Right lobe of liver (tissue), 6 donors: ENCODE measurements around the gene ZBTB16. TPM values are rescaled to one million over a fixed set of nuclear protein-coding genes. Genes with fewer than 3 reads are reported as not detected.

Experiments used
- ATAC-seq, 4 donors: fragments of 200-7000 bp; cut with Tn5 transposase; one replicate each; pipeline ENCODE4 v1.9.1; 2020; ENCODE audit warnings: mild to moderate bottlenecking in 4 of 4, moderate library complexity in 4 of 4
- DNase-seq, 3 donors: peaks; one replicate each; pipeline ENCODE4 v3.0.0-alpha.2; 2020
- H3K27ac ChIP-seq, 3 donors: fragments of 200-600 bp; one replicate each; pipeline ENCODE4 v1.8.0; 2022
- H3K27me3 ChIP-seq, 2 donors: fragments of 200-600 bp; one replicate each; pipeline ENCODE4 v1.8.0; 2022
- H3K36me3 ChIP-seq, 4 donors: fragments of 200-600 bp; sonication (generic) in 1 of 4; one replicate each; pipeline versions ENCODE4 v1.5.1 to v1.8.0; 2017 to 2022; ENCODE audit warnings: control low read depth in 1 of 4
- H3K4me1 ChIP-seq, 4 donors: fragments of 200-600 bp; sonication (generic) in 1 of 4; one replicate each; pipeline versions ENCODE4 v1.5.1 to v1.8.0; 2017 to 2022; ENCODE audit warnings: control low read depth in 1 of 4
- H3K4me3 ChIP-seq, 3 donors: fragments of 200-600 bp; one replicate each; pipeline ENCODE4 v1.8.0; 2022
- H3K9me3 ChIP-seq, 4 donors: fragments of 200-600 bp; sonication (generic) in 1 of 4; one replicate each; pipeline versions ENCODE4 v1.5.1 to v1.8.0; 2017 to 2022; ENCODE audit warnings: control low read depth in 1 of 4
- POLR2A ChIP-seq: fragments of 450-650 bp; IDR thresholded peaks from one replicate; pipeline ENCODE4 v1.6.1; 2017; ENCODE audit warnings: antibody characterized with exemption, mild to moderate bottlenecking
- WGBS: methylation state at CpG from one replicate; pipeline ENCODE4 v1.1.6; 2018; ENCODE audit warnings: low coverage, low lambda C conversion rate; ENCODE audit not compliant: insufficient coverage; ENCODE audit errors: missing lambda C conversion rate; 5-methylcytosine and 5-hydroxymethylcytosine counted together
- intact Hi-C, 2 donors: fragments of 100-400 bp; cut with DNase I; formaldehyde crosslinking; loops; one replicate each; pipeline versions ENCODE4 v1.11.2 to v1.14.1; 2022
- total RNA-seq, 6 experiments: library from RNA; depleted of rRNA in 2 of 6; stranded (reverse); fragments of >200 nt in 2 of 6; fragmentation: NEBNext Ultra II Directional in 3 of 6; extraction: Animal tissue kit (Norgen Biotek cat#: 25700) in 3 of 6; gene quantifications; one replicate each; pipeline versions ENCODE4 v1.1.0 to v1.2.4, GENCODE V29; 2016 to 2023
- TF ChIP-seq, protein P1 (sequence below), 4 donors: fragments of 200-600 bp in 3 of 4; fragments of 450-650 bp in 1 of 4; IDR thresholded peaks; one replicate each; pipeline versions ENCODE4 v1.5.1 to v1.8.0; 2016 to 2022; ENCODE audit warnings: antibody characterized with exemption in 4 of 4, mild to moderate bottlenecking in 2 of 4
- donor health status: DM: no; HTN: yes; CAD: no.
- donor health status: DM: no; HTN: no; CAD: no.
- donor health status: DM: no; HTN: no; CAD: no.
- donor health status: DM: no; HTN: yes; CAD: no.
- donor health status: DM: no; HTN: yes; CAD: no.

Gene ZBTB16
- total RNA-seq, 6 experiments from 2014 or later: 13.1 to 205 (median 52.2) TPM

- Histone ChIP-seq H3K27ac (no peak overlapping the region), H3K27me3 (no peaks in the 10 kb centered on the region), H3K36me3 (peaks cover 0 to 41% (median 14%) of the 10 kb centered on the region in 4 donors), H3K4me3 (no peak overlapping the region), H3K4me1 (peaks cover 0 to 35% (median 6%) of the 10 kb centered on the region in 4 donors), H3K9me3 (no peaks in the 10 kb centered on the region)
- TF ChIP-seq, protein P1, sequence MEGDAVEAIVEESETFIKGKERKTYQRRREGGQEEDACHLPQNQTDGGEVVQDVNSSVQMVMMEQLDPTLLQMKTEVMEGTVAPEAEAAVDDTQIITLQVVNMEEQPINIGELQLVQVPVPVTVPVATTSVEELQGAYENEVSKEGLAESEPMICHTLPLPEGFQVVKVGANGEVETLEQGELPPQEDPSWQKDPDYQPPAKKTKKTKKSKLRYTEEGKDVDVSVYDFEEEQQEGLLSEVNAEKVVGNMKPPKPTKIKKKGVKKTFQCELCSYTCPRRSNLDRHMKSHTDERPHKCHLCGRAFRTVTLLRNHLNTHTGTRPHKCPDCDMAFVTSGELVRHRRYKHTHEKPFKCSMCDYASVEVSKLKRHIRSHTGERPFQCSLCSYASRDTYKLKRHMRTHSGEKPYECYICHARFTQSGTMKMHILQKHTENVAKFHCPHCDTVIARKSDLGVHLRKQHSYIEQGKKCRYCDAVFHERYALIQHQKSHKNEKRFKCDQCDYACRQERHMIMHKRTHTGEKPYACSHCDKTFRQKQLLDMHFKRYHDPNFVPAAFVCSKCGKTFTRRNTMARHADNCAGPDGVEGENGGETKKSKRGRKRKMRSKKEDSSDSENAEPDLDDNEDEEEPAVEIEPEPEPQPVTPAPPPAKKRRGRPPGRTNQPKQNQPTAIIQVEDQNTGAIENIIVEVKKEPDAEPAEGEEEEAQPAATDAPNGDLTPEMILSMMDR (IDR thresholded peaks at IDR 0.05): no peak
- TF ChIP-seq POLR2A: no peak
- ATAC-seq (no peak), DNase-seq (no peak)
- intact Hi-C loops: no loop called here
- 100% methylated on average over 2 of the region's 3 CpGs for WGBS
Measured at GRCh38 chr11:114215428-114215827, 155.9 kb downstream of the ZBTB16 start.

GRCh38 chr11:114215871-114216795 is 156.6 kb downstream of the ZBTB16 start:
- no peaks in the 10 kb centered on the region for H3K27me3 ChIP-seq
- H3K27ac ChIP-seq: no peak overlapping the region
- intact Hi-C loops: no loop called here
- 57% methylated on average over 6 of the region's 6 CpGs for WGBS
- peaks cover 0 to 36% (median 14%) of the 10 kb centered on the region in 4 donors for H3K36me3 ChIP-seq
- H3K4me1 ChIP-seq: peaks cover 0 to 28% (median 2%) of the 10 kb centered on the region in 4 donors
- TF ChIP-seq POLR2A: no peak
- TF ChIP-seq, protein P1 (IDR thresholded peaks at IDR 0.05): no peak
- peak in 3 of 4 donors; percentile 7 to 37 (median 36) for ATAC-seq
- no peak for DNase-seq
- no peaks in the 10 kb centered on the region for H3K9me3 ChIP-seq
- no peak overlapping the region for H3K4me3 ChIP-seq

GRCh38 chr11:114216796-114217180 is 157.3 kb downstream of the ZBTB16 start:
- intact Hi-C loops: no loop called here
- H3K27me3 ChIP-seq: no peaks in the 10 kb centered on the region
- peaks cover 0 to 25% (median 0%) of the 10 kb centered on the region in 4 donors for H3K4me1 ChIP-seq
- DNase-seq (no peak), ATAC-seq (peak in 1 of 4 donors; percentile 29)
- no peaks in the 10 kb centered on the region for H3K9me3 ChIP-seq
- no peak overlapping the region for H3K4me3 ChIP-seq
- H3K27ac ChIP-seq: no peak overlapping the region
- no peak for TF ChIP-seq POLR2A
- TF ChIP-seq, protein P1 (IDR thresholded peaks at IDR 0.05): no peak
- peaks cover 0 to 30% (median 14%) of the 10 kb centered on the region in 4 donors for H3K36me3 ChIP-seq
- 64% methylated on average over 2 of the region's 2 CpGs for WGBS

DNA sequence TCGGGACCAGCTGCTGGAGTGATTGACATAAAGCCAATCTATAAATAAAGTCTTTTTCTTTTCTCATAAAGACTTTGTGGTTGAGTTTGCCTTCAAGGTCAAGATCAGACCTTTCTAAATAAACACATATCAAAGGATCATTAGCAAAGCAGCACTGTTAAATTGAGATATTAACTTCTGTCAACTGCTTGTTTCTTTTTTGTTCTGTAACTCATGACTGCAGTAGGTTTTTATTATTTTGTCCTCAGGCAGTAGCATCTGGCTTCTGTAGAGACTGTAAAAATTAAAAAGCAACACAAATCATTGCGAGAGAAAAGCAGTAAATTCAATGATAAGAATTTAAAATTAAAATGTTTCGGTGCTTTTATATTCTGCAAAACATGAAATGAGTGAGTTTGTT is 159.0 kb downstream of the ZBTB16 start:
- no peak for ATAC-seq
- Histone ChIP-seq H3K9me3 (no peaks in the 10 kb centered on the region), H3K36me3 (peaks cover 0 to 25% (median 10%) of the 10 kb centered on the region in 4 donors), H3K4me1 (peaks cover 0 to 25% (median 0%) of the 10 kb centered on the region in 4 donors), H3K27ac (no peak overlapping the region), H3K27me3 (no peaks in the 10 kb centered on the region), H3K4me3 (no peak overlapping the region)
- DNase-seq: no peak
- intact Hi-C loops: no loop called here
- TF ChIP-seq, protein P1 (IDR thresholded peaks at IDR 0.05): no peak
- no peak for TF ChIP-seq POLR2A
- 100% methylated on average over 2 of the region's 3 CpGs for WGBS
